ENCODE measurements around the gene POT1.

The POT1 gene

GRCh38 chr7:124780056-124780455 is 149.6 kb downstream of the POT1 start:
- no peak for DNase-seq (ENCODE audit: low read depth)
- no peak overlapping the region for H3K4me3 ChIP-seq (ENCODE audit: low read depth, low read length)

DNA sequence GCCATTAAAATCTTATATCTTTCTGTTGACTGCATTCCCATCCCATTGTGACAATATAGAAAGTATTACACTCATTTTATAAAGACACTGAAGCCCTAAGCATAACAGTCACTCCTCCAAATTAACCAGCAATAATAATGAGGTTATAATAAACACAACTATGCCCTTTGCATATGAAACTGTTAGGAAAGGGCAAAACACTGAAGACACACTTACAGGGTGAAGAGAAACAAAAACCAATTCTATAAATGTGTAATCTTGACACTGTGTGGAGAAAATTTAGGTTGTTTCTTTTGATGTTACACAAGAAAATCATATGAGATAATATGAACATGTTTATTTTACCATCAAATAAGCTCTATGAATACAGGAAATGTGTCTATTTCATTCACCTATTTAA is 150.0 kb downstream of the POT1 start:
- H3K4me3 ChIP-seq (ENCODE audit: low read depth, low read length) = no peak overlapping the region
- DNase-seq (ENCODE audit: low read depth) = no peak

- DNase-seq (ENCODE audit: low read depth) = no peak
- no peak overlapping the region for H3K4me3 ChIP-seq (ENCODE audit: low read depth, low read length)
These were observed 150.4 kb downstream of the POT1 start for GRCh38 chr7:124779194-124779593.

GRCh38 chr7:124777268-124777667 is 152.4 kb downstream of the POT1 start:
- DNase-seq (ENCODE audit: low read depth) = no peak

GRCh38 chr7:124776153-124776552 is 153.5 kb downstream of the POT1 start:
- H3K4me3 ChIP-seq (ENCODE audit: low read depth, low read length) = no peak overlapping the region
- DNase-seq (ENCODE audit: low read depth) = no peak

More at GRCh38 chr7:124777268-124777667, 152.4 kb downstream of the POT1 start:
- H3K4me3 ChIP-seq (ENCODE audit: low read depth, low read length) = no peak overlapping the region

- no peak for DNase-seq (ENCODE audit: low read depth)
- H3K4me3 ChIP-seq (ENCODE audit: low read depth, low read length) = no peak overlapping the region
These were observed 154.2 kb downstream of the POT1 start for GRCh38 chr7:124775422-124775821.

GRCh38 chr7:124773938-124774337 is 155.7 kb downstream of the POT1 start:
- no peak overlapping the region for H3K4me3 ChIP-seq (ENCODE audit: low read depth, low read length)
- DNase-seq (ENCODE audit: low read depth) = no peak

GRCh38 chr7:124773339-124773738 is 156.3 kb downstream of the POT1 start:
- no peak overlapping the region for H3K4me3 ChIP-seq (ENCODE audit: low read depth, low read length)
- no peak for DNase-seq (ENCODE audit: low read depth)
